Fibroblast of lung (primary cell): ENCODE measurements around the gene UNC5A. TPM values are rescaled to one million over a fixed set of nuclear protein-coding genes. Genes with fewer than 3 reads are reported as not detected.

Experiments used
- DNase-seq, 2 donors: peaks; one replicate each; pipeline versions ENCODE4 v3.0.0 to v3.0.0-alpha.2; 2010; ENCODE audit warnings: low read depth in 2 of 2
- H2AFZ ChIP-seq: 2 replicates; pipeline ENCODE4 v1.5.1; 2012; ENCODE audit warnings: low read length, control low read depth, inconsistent platforms
- H3K27ac ChIP-seq: 2 replicates; pipeline ENCODE4 v1.5.1; 2011; ENCODE audit warnings: low read length, control low read depth; ENCODE audit not compliant: insufficient read depth
- H3K27me3 ChIP-seq: 2 replicates; pipeline ENCODE4 v1.5.1; 2011; ENCODE audit warnings: mild to moderate bottlenecking, low read length; ENCODE audit not compliant: control insufficient read depth, insufficient read depth
- H3K36me3 ChIP-seq: 2 replicates; pipeline ENCODE4 v1.5.1; 2011; ENCODE audit warnings: low read length; ENCODE audit not compliant: control insufficient read depth, insufficient read depth
- H3K4me1 ChIP-seq: 2 replicates; pipeline ENCODE4 v1.5.1; 2011; ENCODE audit warnings: low read length; ENCODE audit not compliant: control insufficient read depth, insufficient read depth; ENCODE audit errors: extremely low read depth
- H3K4me2 ChIP-seq: 2 replicates; pipeline ENCODE4 v1.5.1; 2011; ENCODE audit warnings: low read length, control low read depth; ENCODE audit not compliant: insufficient read depth; ENCODE audit errors: extremely low read depth
- H3K4me3 ChIP-seq, 4 experiments: fragments of 200-600 bp in 1 of 4; sonication (generic) in 1 of 4; replicated peaks in 1 of 4; 2 replicates each; pipeline ENCODE4 v1.5.1; 2011 to 2016; ENCODE audit warnings: low read length in 4 of 4, low read depth in 3 of 4, mild to moderate bottlenecking in 3 of 4, control low read depth in 2 of 4, inconsistent platforms in 1 of 4, mixed read lengths in 1 of 4; ENCODE audit not compliant: insufficient read depth in 1 of 4; ENCODE audit errors: control extremely low read depth in 1 of 4
- H3K79me2 ChIP-seq: 2 replicates; pipeline ENCODE4 v1.5.1; 2012; ENCODE audit warnings: mild to moderate bottlenecking, low read length, inconsistent platforms; ENCODE audit not compliant: control insufficient read depth, insufficient read depth
- H3K9ac ChIP-seq: 2 replicates; pipeline ENCODE4 v1.5.1; 2011; ENCODE audit warnings: mild to moderate bottlenecking, low read length, control low read depth; ENCODE audit not compliant: insufficient read depth
- H3K9me3 ChIP-seq: 2 replicates; pipeline ENCODE4 v1.5.1; 2012; ENCODE audit warnings: low read depth, low read length; ENCODE audit not compliant: control insufficient read depth, insufficient read depth
- H4K20me1 ChIP-seq: 2 replicates; pipeline ENCODE4 v1.5.1; 2011; ENCODE audit warnings: low read length; ENCODE audit not compliant: control insufficient read depth, insufficient read depth; ENCODE audit errors: extremely low read depth
- CTCF ChIP-seq, 2 donors: IDR thresholded peaks in 1 of 2; conservative IDR thresholded peaks in 1 of 2; 1 replicate in 1 of 2; 2 replicates in 1 of 2; pipeline ENCODE4 v1.5.1; 2011 to 2012; ENCODE audit warnings: low read length in 2 of 2, control low read depth in 1 of 2, inconsistent platforms in 1 of 2, low read depth in 1 of 2, mild to moderate bottlenecking in 1 of 2
- EZH2 ChIP-seq: IDR thresholded peaks from 2 replicates; pipeline ENCODE4 v1.5.1; 2012; ENCODE audit warnings: low read length, control low read depth, mild to moderate bottlenecking; ENCODE audit errors: missing control alignments
- polyA plus RNA-seq, 2 donors: library from polyadenylated mRNA; depleted of rRNA in 1 of 2; stranded (reverse) in 1 of 2; unstranded in 1 of 2; fragments of >200 nt; gene quantifications; 2 replicates each; pipeline ENCODE4 v1.2.1, GENCODE V29; 2011 to 2012; ENCODE audit warnings: missing spikeins in 1 of 2
- total RNA-seq: library from RNA; depleted of rRNA; stranded (reverse); fragments of >200 nt; gene quantifications from 2 replicates; pipeline ENCODE4 v1.2.1, GENCODE V29; 2014

The UNC5A gene
- total and polyA plus RNA-seq, 2 donors (not counting 1 experiment from before 2014, with no cell fraction given), result not detected

- H3K36me3 ChIP-seq, result no peaks in the 10 kb centered on the region
- no peak for TF ChIP-seq EZH2
- no peak for TF ChIP-seq CTCF (conservative IDR thresholded peaks at IDR 0.05 in 1 of 2, IDR thresholded peaks at IDR 0.05 in 1 of 2; ENCODE audit: low read depth in 1 of 2, low read length in 2 of 2)
- no peak overlapping the region for H3K9ac ChIP-seq
- peaks cover 4% of the 10 kb centered on the region for H3K27me3 ChIP-seq
- H2AFZ ChIP-seq, result no peak overlapping the region
- H4K20me1 ChIP-seq, result no peaks in the 10 kb centered on the region
- no peak overlapping the region for H3K4me2 ChIP-seq
- DNase-seq, result no peak
- no peaks in the 10 kb centered on the region for H3K4me1 ChIP-seq
- H3K79me2 ChIP-seq, result no peaks in the 10 kb centered on the region
- H3K9me3 ChIP-seq, result no peaks in the 10 kb centered on the region
- H3K4me3 ChIP-seq, result no peak overlapping the region
- no peak overlapping the region for H3K27ac ChIP-seq
Measured at GRCh38 chr5:176770431-176770830, 39.9 kb upstream of the UNC5A start.

GRCh38 chr5:176771102-176771845 lies 39.1 kb upstream of the UNC5A start:
- no peaks in the 10 kb centered on the region for H3K9me3 ChIP-seq

More at GRCh38 chr5:176771102-176771845, 39.1 kb upstream of the UNC5A start:
- Histone ChIP-seq H4K20me1 (no peaks in the 10 kb centered on the region), H3K4me2 (no peak overlapping the region), H3K79me2 (no peaks in the 10 kb centered on the region), H3K4me3 (no peak overlapping the region), H3K27ac (no peak overlapping the region), H3K36me3 (no peaks in the 10 kb centered on the region), H3K27me3 (peaks cover 4% of the 10 kb centered on the region), H3K4me1 (no peaks in the 10 kb centered on the region), H3K9ac (no peak overlapping the region), H2AFZ (no peak overlapping the region)
- DNase-seq, result no peak
- TF ChIP-seq EZH2 (no peak), CTCF (conservative IDR thresholded peaks at IDR 0.05 in 1 of 2, IDR thresholded peaks at IDR 0.05 in 1 of 2; ENCODE audit: low read depth in 1 of 2, low read length in 2 of 2) (no peak)
